ENCODE data around the gene CDC6.
"Not testable (repeated sequence)": the region's sequence is repeated elsewhere in the genome, so short reads cannot be mapped to it uniquely, and the experiment has no call there.

CDC6 gene

DNA sequence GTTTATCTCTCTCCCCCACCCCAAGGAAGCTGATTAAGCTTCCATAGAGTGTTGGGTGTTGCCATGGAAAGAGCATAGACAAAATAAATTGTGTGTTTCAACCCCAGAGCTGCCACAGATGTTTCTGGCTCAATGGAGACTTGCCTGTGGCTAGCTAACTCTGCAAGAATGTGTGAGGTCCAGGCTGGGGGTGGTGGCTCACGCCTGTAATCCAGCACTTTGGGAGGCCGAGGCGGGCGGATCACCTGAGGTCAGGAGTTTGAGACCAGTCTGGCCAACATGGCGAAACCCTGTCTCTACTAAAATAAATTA, 16.8 kb downstream of the CDC6 start:
- H3K4ac ChIP-seq (ENCODE audit: low read depth in 1 of 2, low read length in 2 of 2); H3K9me3 ChIP-seq (ENCODE audit: control insufficient read depth, low read length); H4K91ac ChIP-seq (ENCODE audit: low read length); H3K23ac ChIP-seq (ENCODE audit: low read length in 2 of 2); H3K14ac ChIP-seq (ENCODE audit: low read length in 2 of 2); H2BK12ac ChIP-seq (ENCODE audit: low read length in 2 of 2); H2BK15ac ChIP-seq (ENCODE audit: low read depth, poor library complexity, severe bottlenecking); H3K79me1 ChIP-seq (replicated peaks; ENCODE audit: low read length, poor library complexity, severe bottlenecking); H2BK120ac ChIP-seq (ENCODE audit: low read depth, low read length); H3K27ac ChIP-seq (ENCODE audit: low read length, poor library complexity, severe bottlenecking); H2AK5ac ChIP-seq (ENCODE audit: low read length, severe bottlenecking); H2BK5ac ChIP-seq (ENCODE audit: low read depth, low read length, poor library complexity, severe bottlenecking); H2AFZ ChIP-seq (ENCODE audit: low read depth, low read length); H4K8ac ChIP-seq (ENCODE audit: low read length); H3K18ac ChIP-seq (ENCODE audit: low read depth in 1 of 2, low read length in 2 of 2); H3K27me3 ChIP-seq (ENCODE audit: control insufficient read depth in 1 of 2, insufficient read depth in 1 of 2, low read length in 2 of 2); H3K4me2 ChIP-seq (ENCODE audit: low read length, poor library complexity, severe bottlenecking): not testable (repeated sequence)
- WGBS, result 83% methylated on average over 3 of the region's 5 CpGs
- Histone ChIP-seq H3K36me3 (ENCODE audit: control insufficient read depth in 1 of 2, insufficient read depth in 2 of 2, low read depth in 1 of 2, low read length in 2 of 2) (peaks cover 0 to 17% of the 10 kb centered on the region in 2 experiments), H3K4me1 (ENCODE audit: control insufficient read depth, insufficient read depth, low read depth, low read length) (peaks cover 28% of the 10 kb centered on the region), H3K9ac (ENCODE audit: low read length) (peak overlapping the region; percentile 75), H3K4me3 (ENCODE audit: insufficient read depth in 1 of 2, low read depth in 1 of 2, low read length in 2 of 2) (peak overlapping the region in 1 of 2 experiments; percentile 4)
- DNase-seq, result peak; percentile 90

GRCh38 chr17:40304866-40305265, 17.2 kb downstream of the CDC6 start:
- H3K9ac ChIP-seq (ENCODE audit: low read length), result peak overlapping the region; percentile 37
- H3K4me2 ChIP-seq (ENCODE audit: low read length, poor library complexity, severe bottlenecking); H3K4ac ChIP-seq (ENCODE audit: low read depth in 1 of 2, low read length in 2 of 2); H2BK12ac ChIP-seq (ENCODE audit: low read length in 2 of 2); DNase-seq; H4K91ac ChIP-seq (ENCODE audit: low read length); H4K8ac ChIP-seq (ENCODE audit: low read length); H2BK5ac ChIP-seq (ENCODE audit: low read depth, low read length, poor library complexity, severe bottlenecking); H3K27ac ChIP-seq (ENCODE audit: low read length, poor library complexity, severe bottlenecking); H3K18ac ChIP-seq (ENCODE audit: low read depth in 1 of 2, low read length in 2 of 2); H3K14ac ChIP-seq (ENCODE audit: low read length in 2 of 2); H2BK15ac ChIP-seq (ENCODE audit: low read depth, poor library complexity, severe bottlenecking); H3K23ac ChIP-seq (ENCODE audit: low read length in 2 of 2); H3K79me1 ChIP-seq (replicated peaks; ENCODE audit: low read length, poor library complexity, severe bottlenecking); H3K4me3 ChIP-seq (ENCODE audit: insufficient read depth in 1 of 2, low read depth in 1 of 2, low read length in 2 of 2); H3K27me3 ChIP-seq (ENCODE audit: control insufficient read depth in 1 of 2, insufficient read depth in 1 of 2, low read length in 2 of 2); H2AK5ac ChIP-seq (ENCODE audit: low read length, severe bottlenecking); H3K9me3 ChIP-seq (ENCODE audit: control insufficient read depth, low read length); H2BK120ac ChIP-seq (ENCODE audit: low read depth, low read length); H2AFZ ChIP-seq (ENCODE audit: low read depth, low read length): not testable (repeated sequence)
- 98% methylated on average over 4 of the region's 5 CpGs for WGBS
- peaks cover 0 to 17% of the 10 kb centered on the region in 2 experiments for H3K36me3 ChIP-seq (ENCODE audit: control insufficient read depth in 1 of 2, insufficient read depth in 2 of 2, low read depth in 1 of 2, low read length in 2 of 2)
- H3K4me1 ChIP-seq (ENCODE audit: control insufficient read depth, insufficient read depth, low read depth, low read length), result peaks cover 32% of the 10 kb centered on the region

DNA sequence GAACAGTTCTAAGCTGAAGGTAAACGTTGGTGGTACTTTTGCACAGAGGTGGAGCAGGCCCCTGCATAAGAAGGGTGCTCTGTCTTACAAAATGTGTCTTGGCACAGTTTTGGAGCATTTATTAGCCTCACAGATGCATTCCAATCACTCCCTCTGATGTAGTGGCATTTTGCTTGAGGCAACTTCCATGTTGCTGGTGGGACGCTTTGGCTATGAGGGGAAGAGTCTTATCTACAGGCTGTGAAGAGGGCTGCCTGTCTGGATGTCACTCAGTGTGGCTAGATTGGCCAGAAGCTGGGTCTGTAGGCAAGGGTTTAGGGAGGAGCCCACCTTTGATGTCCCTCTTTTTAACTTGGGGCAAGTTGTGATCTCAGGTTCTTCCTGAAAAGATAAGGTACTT, 18.7 kb downstream of the CDC6 start:
- 37% methylated on average over 2 of the region's 2 CpGs for WGBS
- Histone ChIP-seq H4K8ac (ENCODE audit: low read length) (peak overlapping the region; percentile 3), H3K4me3 (ENCODE audit: insufficient read depth in 1 of 2, low read depth in 1 of 2, low read length in 2 of 2) (no peak overlapping the region), H3K27ac (ENCODE audit: low read length, poor library complexity, severe bottlenecking) (no peak overlapping the region), H3K9me3 (ENCODE audit: control insufficient read depth, low read length) (no peaks in the 10 kb centered on the region), H3K4me2 (ENCODE audit: low read length, poor library complexity, severe bottlenecking) (no peak overlapping the region), H4K91ac (ENCODE audit: low read length) (no peak overlapping the region), H2BK5ac (ENCODE audit: low read depth, low read length, poor library complexity, severe bottlenecking) (no peak overlapping the region), H3K79me1 (replicated peaks; ENCODE audit: low read length, poor library complexity, severe bottlenecking) (peaks cover 2% of the 10 kb centered on the region), H3K14ac (ENCODE audit: low read length in 2 of 2) (no peak overlapping the region), H2AK5ac (ENCODE audit: low read length, severe bottlenecking) (no peak overlapping the region), H2BK15ac (ENCODE audit: low read depth, poor library complexity, severe bottlenecking) (no peak overlapping the region), H3K23ac (ENCODE audit: low read length in 2 of 2) (peak overlapping the region in 1 of 2 experiments; percentile 0), H2AFZ (ENCODE audit: low read depth, low read length) (no peak overlapping the region), H3K18ac (ENCODE audit: low read depth in 1 of 2, low read length in 2 of 2) (peak overlapping the region; percentile 64 to 77), H3K4me1 (ENCODE audit: control insufficient read depth, insufficient read depth, low read depth, low read length) (peaks cover 45% of the 10 kb centered on the region), H3K4ac (ENCODE audit: low read depth in 1 of 2, low read length in 2 of 2) (peak overlapping the region in 1 of 2 experiments; percentile 41), H2BK12ac (ENCODE audit: low read length in 2 of 2) (peak overlapping the region in 1 of 2 experiments; percentile 20), H3K27me3 (ENCODE audit: control insufficient read depth in 1 of 2, insufficient read depth in 1 of 2, low read length in 2 of 2) (no peaks in the 10 kb centered on the region), H2BK120ac (ENCODE audit: low read depth, low read length) (no peak overlapping the region), H3K9ac (ENCODE audit: low read length) (peak overlapping the region; percentile 67), H3K36me3 (ENCODE audit: control insufficient read depth in 1 of 2, insufficient read depth in 2 of 2, low read depth in 1 of 2, low read length in 2 of 2) (peaks cover 0 to 4% of the 10 kb centered on the region in 2 experiments)
- no peak for DNase-seq

GRCh38 chr17:40307001-40307730, 19.5 kb downstream of the CDC6 start:
- H4K91ac ChIP-seq (ENCODE audit: low read length), result peak overlapping the region; percentile 77
- H3K4me2 ChIP-seq (ENCODE audit: low read length, poor library complexity, severe bottlenecking), result no peak overlapping the region
- H3K9me3 ChIP-seq (ENCODE audit: control insufficient read depth, low read length), result no peaks in the 10 kb centered on the region
- H2AFZ ChIP-seq (ENCODE audit: low read depth, low read length), result no peak overlapping the region
- H4K8ac ChIP-seq (ENCODE audit: low read length), result peak overlapping the region; percentile 89
- no peak overlapping the region for H2BK5ac ChIP-seq (ENCODE audit: low read depth, low read length, poor library complexity, severe bottlenecking)
- peak overlapping the region; percentile 20 for H3K27ac ChIP-seq (ENCODE audit: low read length, poor library complexity, severe bottlenecking)
- H3K9ac ChIP-seq (ENCODE audit: low read length), result peak overlapping the region; percentile 67
- H3K36me3 ChIP-seq (ENCODE audit: control insufficient read depth in 1 of 2, insufficient read depth in 2 of 2, low read depth in 1 of 2, low read length in 2 of 2), result no peaks in the 10 kb centered on the region
- H3K14ac ChIP-seq (ENCODE audit: low read length in 2 of 2), result no peak overlapping the region
- peak overlapping the region; percentile 55 to 86 for H3K18ac ChIP-seq (ENCODE audit: low read depth in 1 of 2, low read length in 2 of 2)
- peak overlapping the region; percentile 47 for H2AK5ac ChIP-seq (ENCODE audit: low read length, severe bottlenecking)
- H2BK15ac ChIP-seq (ENCODE audit: low read depth, poor library complexity, severe bottlenecking), result peak overlapping the region; percentile 26
- peak overlapping the region; percentile 58 for H2BK120ac ChIP-seq (ENCODE audit: low read depth, low read length)
- H3K4ac ChIP-seq (ENCODE audit: low read depth in 1 of 2, low read length in 2 of 2), result peak overlapping the region; percentile 21 to 27
- peaks cover 2% of the 10 kb centered on the region for H3K79me1 ChIP-seq (replicated peaks; ENCODE audit: low read length, poor library complexity, severe bottlenecking)
- peak overlapping the region; percentile 59 to 70 for H2BK12ac ChIP-seq (ENCODE audit: low read length in 2 of 2)
- DNase-seq, result peak; percentile 74
- no peak overlapping the region for H3K23ac ChIP-seq (ENCODE audit: low read length in 2 of 2)
- peak overlapping the region in 1 of 2 experiments; percentile 37 for H3K4me3 ChIP-seq (ENCODE audit: insufficient read depth in 1 of 2, low read depth in 1 of 2, low read length in 2 of 2)
- H3K4me1 ChIP-seq (ENCODE audit: control insufficient read depth, insufficient read depth, low read depth, low read length), result peaks cover 52% of the 10 kb centered on the region
- H3K27me3 ChIP-seq (ENCODE audit: control insufficient read depth in 1 of 2, insufficient read depth in 1 of 2, low read length in 2 of 2), result no peaks in the 10 kb centered on the region
- WGBS, result 52% methylated on average over 8 of the region's 10 CpGs

Measured in mesenchymal stem cell (in vitro differentiated cells and primary cell).